Effector CD8-positive, alpha-beta T cell (primary cell): ENCODE results near the gene SLC7A8.
"Not testable (repeated sequence)": the region's sequence is repeated elsewhere in the genome, so short reads cannot be mapped to it uniquely, and the experiment has no call there.

Experiments
- DNase-seq: peaks from one replicate; lab custom pipeline; 2025; lab: John Stamatoyannopoulos, UW

Gene SLC7A8

GRCh38 chr14:23113431-23114119 lies 69.9 kb downstream of the SLC7A8 start:
- no peak for DNase-seq

- DNase-seq, result no peak
These were observed 70.9 kb downstream of the SLC7A8 start for GRCh38 chr14:23112359-23113178.

GRCh38 chr14:23110579-23111365 lies 72.7 kb downstream of the SLC7A8 start:
- no peak for DNase-seq

GRCh38 chr14:23109769-23110168 lies 73.7 kb downstream of the SLC7A8 start:
- no peak for DNase-seq

- not testable (repeated sequence) for DNase-seq
These were observed 75.3 kb downstream of the SLC7A8 start for GRCh38 chr14:23108169-23108568.

GRCh38 chr14:23107620-23108019 lies 75.8 kb downstream of the SLC7A8 start:
- not testable (repeated sequence) for DNase-seq

- DNase-seq, result no peak
These were observed 76.8 kb downstream of the SLC7A8 start for GRCh38 chr14:23106747-23107045.

- no peak for DNase-seq
These were observed 78.1 kb downstream of the SLC7A8 start for GRCh38 chr14:23105348-23105824.

GRCh38 chr14:23104591-23105347 lies 78.7 kb downstream of the SLC7A8 start, which contains the start of gene CIROP:
Gene CIROP (minus strand): TSS chr14:23104989. CDS start chr14:23104920, 69 bp downstream.
- no peak for DNase-seq

GRCh38 chr14:23104070-23104590 lies 79.3 kb downstream of the SLC7A8 start:
- DNase-seq, result no peak

- DNase-seq, result no peak
These were observed 79.9 kb downstream of the SLC7A8 start for GRCh38 chr14:23103581-23103980.

- no peak for DNase-seq
These were observed 80.7 kb downstream of the SLC7A8 start for GRCh38 chr14:23102801-23103200.

GRCh38 chr14:23101986-23102625 lies 81.4 kb downstream of the SLC7A8 start:
- no peak for DNase-seq

- no peak for DNase-seq
These were observed 82.1 kb downstream of the SLC7A8 start for GRCh38 chr14:23101213-23101970.

- no peak for DNase-seq
These were observed 84.1 kb downstream of the SLC7A8 start for GRCh38 chr14:23099212-23099861.

- no peak for DNase-seq
These were observed 85.7 kb downstream of the SLC7A8 start for GRCh38 chr14:23097786-23098185.

GRCh38 chr14:23095196-23096108 lies 88.0 kb downstream of the SLC7A8 start, which contains the start of gene C14orf119:
Gene C14orf119 (plus strand): TSS chr14:23095505. CDS start chr14:23097659, 2,154 bp downstream.
- DNase-seq, result no peak

GRCh38 chr14:23094666-23095195 lies 88.7 kb downstream of the SLC7A8 start, which contains the start of gene ACIN1:
Gene ACIN1 (minus strand): TSS chr14:23095136. CDS start chr14:23095112, 24 bp downstream.
- DNase-seq, result no peak
